Lower leg skin (tissue), 3 donors: ENCODE measurements around the gene CACNA1I.

Source experiments
- POLR2A ChIP-seq, 2 donors: fragments of 450-650 bp; IDR thresholded peaks; one replicate each; pipeline ENCODE4 v1.6.1; 2016 to 2017; ENCODE audit warnings: antibody characterized with exemption in 2 of 2, mild to moderate bottlenecking in 1 of 2, moderate library complexity in 1 of 2
- TF ChIP-seq, protein P1 (sequence below), 3 donors: fragments of 450-650 bp; IDR thresholded peaks; one replicate each; pipeline ENCODE4 v1.5.1; 2016; ENCODE audit warnings: antibody characterized with exemption in 3 of 3, mild to moderate bottlenecking in 3 of 3, moderate library complexity in 2 of 3

DNA sequence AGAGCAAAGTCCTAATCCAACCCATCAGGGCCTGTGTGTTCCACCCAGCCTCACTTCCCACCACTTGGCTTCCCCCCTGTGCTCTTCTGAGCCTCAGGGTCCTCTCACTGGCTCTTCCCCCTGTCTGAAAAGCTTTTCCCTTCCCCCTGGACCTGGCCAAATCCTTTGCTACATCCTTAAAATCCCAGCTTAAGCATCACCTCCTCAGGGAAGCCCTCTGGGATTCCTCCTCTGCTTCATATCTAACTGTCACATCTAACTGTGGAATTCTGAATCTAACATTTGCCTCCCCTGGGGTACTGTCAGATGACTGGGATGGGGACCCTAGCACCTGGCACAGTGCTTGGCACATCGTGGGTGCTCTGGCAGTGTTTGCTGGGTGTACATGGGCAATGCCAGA lies 985 bp downstream of the CACNA1I start:
- TF ChIP-seq, protein P1, sequence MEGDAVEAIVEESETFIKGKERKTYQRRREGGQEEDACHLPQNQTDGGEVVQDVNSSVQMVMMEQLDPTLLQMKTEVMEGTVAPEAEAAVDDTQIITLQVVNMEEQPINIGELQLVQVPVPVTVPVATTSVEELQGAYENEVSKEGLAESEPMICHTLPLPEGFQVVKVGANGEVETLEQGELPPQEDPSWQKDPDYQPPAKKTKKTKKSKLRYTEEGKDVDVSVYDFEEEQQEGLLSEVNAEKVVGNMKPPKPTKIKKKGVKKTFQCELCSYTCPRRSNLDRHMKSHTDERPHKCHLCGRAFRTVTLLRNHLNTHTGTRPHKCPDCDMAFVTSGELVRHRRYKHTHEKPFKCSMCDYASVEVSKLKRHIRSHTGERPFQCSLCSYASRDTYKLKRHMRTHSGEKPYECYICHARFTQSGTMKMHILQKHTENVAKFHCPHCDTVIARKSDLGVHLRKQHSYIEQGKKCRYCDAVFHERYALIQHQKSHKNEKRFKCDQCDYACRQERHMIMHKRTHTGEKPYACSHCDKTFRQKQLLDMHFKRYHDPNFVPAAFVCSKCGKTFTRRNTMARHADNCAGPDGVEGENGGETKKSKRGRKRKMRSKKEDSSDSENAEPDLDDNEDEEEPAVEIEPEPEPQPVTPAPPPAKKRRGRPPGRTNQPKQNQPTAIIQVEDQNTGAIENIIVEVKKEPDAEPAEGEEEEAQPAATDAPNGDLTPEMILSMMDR (IDR thresholded peaks at IDR 0.05): no peak
- TF ChIP-seq POLR2A (IDR thresholded peaks at IDR 0.05): no peak
